ENCODE results near the gene CCDC47.

CCDC47 gene

DNA sequence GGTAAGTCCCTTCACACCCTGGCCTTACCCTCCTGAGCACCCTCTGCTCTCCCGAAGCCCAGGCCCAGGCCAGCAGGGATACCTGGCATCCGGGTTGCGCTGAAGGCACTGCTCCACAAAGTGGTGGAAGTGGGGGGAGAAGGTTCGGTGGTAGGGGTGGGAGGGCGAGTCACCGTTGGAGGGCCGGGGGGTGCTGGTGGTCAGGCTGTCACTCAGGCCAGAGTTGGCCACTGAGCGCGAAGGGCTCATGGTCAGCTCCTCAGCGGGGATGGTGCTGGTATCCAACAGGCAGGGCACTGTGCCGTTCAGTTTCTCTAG is 69.2 kb downstream of the CCDC47 start:
- intact Hi-C loops (cut with DNase I; ENCODE audit: low total_unique reads) = no loop called here
- Histone ChIP-seq H3K27ac (no peak overlapping the region), H3K9me3 (no peaks in the 10 kb centered on the region), H3K36me3 (peaks cover 20 to 65% (median 60%) of the 10 kb centered on the region in 3 donors), H3K27me3 (no peaks in the 10 kb centered on the region), H3K4me3 (no peak overlapping the region), H3K4me1 (peaks cover 0 to 27% (median 22%) of the 10 kb centered on the region in 4 donors)
- no peak for DNase-seq
- TF ChIP-seq CTCF (IDR thresholded peaks at IDR 0.05) = no peak

DNA sequence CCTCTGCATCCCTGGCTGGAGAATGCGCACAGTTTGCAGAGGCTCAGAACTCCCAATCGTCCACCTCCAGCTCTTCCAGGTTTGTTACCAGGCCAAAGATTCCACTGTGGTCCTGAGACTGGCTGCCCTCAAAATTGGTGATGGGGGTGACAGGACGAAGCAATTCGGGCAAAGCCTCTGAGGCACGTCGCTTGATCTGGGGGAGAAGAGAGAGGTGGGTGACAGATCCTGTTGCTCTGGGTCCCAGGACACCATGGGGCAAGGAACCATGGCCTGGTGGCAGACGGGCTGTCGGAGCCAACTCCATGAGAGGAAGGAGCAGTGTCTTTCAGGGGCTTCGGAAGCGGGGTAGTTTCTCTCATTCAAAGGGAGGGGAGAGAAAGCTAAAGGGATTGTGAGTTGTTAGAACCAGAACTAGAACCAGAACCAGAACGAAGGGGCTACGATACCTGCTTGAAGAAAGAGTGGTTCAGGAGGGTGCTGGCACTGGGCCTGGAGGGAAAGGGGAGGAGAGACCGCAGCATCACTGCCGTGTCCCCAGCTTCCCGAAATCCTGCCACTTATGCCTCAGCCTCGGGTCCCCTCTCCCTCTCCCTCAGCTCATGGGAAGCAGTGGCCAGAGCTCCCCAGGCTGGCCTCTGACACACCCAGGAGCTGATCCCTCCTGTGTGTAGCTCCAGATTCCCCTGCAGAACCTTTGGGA is 69.7 kb downstream of the CCDC47 start:
- Histone ChIP-seq H3K27ac (no peak overlapping the region), H3K4me1 (peaks cover 4 to 32% (median 27%) of the 10 kb centered on the region in 4 donors), H3K4me3 (no peak overlapping the region), H3K36me3 (peaks cover 15 to 60% (median 55%) of the 10 kb centered on the region in 3 donors), H3K27me3 (no peaks in the 10 kb centered on the region), H3K9me3 (no peaks in the 10 kb centered on the region)
- intact Hi-C loops (cut with DNase I; ENCODE audit: low total_unique reads) = no loop called here
- peak in 1 of 2 donors; percentile 58 for DNase-seq
- TF ChIP-seq CTCF (IDR thresholded peaks at IDR 0.05) = no peak

GRCh38 chr17:63703029-63703428 is 70.4 kb downstream of the CCDC47 start:
- intact Hi-C loops (cut with DNase I; ENCODE audit: low total_unique reads) = no loop called here
- peaks cover 8 to 53% (median 48%) of the 10 kb centered on the region in 3 donors for H3K36me3 ChIP-seq
- no peak overlapping the region for H3K4me3 ChIP-seq
- H3K27ac ChIP-seq = no peak overlapping the region
- no peak for TF ChIP-seq CTCF (IDR thresholded peaks at IDR 0.05)
- peak in 1 of 2 donors; percentile 55 for DNase-seq
- H3K4me1 ChIP-seq = peaks cover 5 to 35% (median 27%) of the 10 kb centered on the region in 4 donors
- H3K27me3 ChIP-seq = no peaks in the 10 kb centered on the region
- H3K9me3 ChIP-seq = no peaks in the 10 kb centered on the region

GRCh38 chr17:63702721-63703015 is 70.7 kb downstream of the CCDC47 start:
- TF ChIP-seq CTCF (IDR thresholded peaks at IDR 0.05) = no peak
- Histone ChIP-seq H3K36me3 (peaks cover 7 to 51% (median 47%) of the 10 kb centered on the region in 3 donors), H3K9me3 (no peaks in the 10 kb centered on the region), H3K27ac (no peak overlapping the region), H3K4me1 (peaks cover 5 to 35% (median 27%) of the 10 kb centered on the region in 4 donors), H3K4me3 (no peak overlapping the region), H3K27me3 (no peaks in the 10 kb centered on the region)
- intact Hi-C loops (cut with DNase I; ENCODE audit: low total_unique reads) = no loop called here
- DNase-seq = peak in 1 of 2 donors; percentile 35

DNA sequence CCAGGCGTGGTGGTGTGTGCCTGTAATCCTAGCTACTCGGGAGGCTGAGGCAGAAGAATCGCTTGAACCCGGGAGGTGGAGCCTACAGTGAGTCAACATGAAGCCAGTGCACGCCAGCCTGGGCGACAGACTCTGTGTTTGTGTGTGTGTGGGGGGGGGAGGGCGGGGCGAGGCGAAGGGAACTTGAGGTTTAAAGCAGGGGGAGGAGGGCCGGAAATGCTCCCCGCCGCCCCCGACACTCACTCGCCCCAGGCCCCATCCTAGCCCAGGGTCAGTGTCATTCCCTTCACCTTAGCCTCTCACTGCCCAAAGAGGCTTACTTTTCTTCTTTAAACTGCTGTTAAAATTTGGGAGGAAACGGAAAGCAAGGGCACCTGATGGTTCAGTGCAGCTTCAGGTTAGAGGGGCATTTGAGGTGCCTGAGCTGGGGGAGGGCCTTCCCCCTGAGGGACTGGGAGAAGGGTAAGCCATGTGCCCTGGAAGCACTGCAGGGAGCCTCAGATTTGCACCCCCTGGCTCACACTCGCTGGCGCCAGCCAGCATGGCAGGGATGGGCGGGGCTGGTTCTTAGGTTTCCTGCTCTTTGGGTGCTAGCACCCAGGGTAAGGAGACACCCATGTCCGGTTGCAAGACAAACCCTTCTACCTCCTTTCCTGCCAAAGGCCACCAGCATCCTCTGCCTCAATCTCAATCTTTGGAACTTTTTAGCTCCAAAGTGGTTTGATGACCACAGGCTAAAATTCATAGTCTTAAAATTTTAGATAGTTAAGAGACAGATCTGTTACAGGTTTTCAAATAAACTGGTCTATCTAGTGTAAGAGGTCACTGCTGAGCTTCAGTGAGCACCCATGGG is 71.3 kb downstream of the CCDC47 start:
- Histone ChIP-seq H3K27me3 (no peaks in the 10 kb centered on the region), H3K4me3 (no peak overlapping the region), H3K9me3 (no peaks in the 10 kb centered on the region), H3K36me3 (peaks cover 7 to 47% (median 44%) of the 10 kb centered on the region in 3 donors), H3K4me1 (peaks cover 5 to 35% (median 27%) of the 10 kb centered on the region in 4 donors), H3K27ac (no peak overlapping the region)
- DNase-seq = peak in 1 of 2 donors; percentile 66
- no peak for TF ChIP-seq CTCF (IDR thresholded peaks at IDR 0.05)
- intact Hi-C loops (cut with DNase I; ENCODE audit: low total_unique reads) = no loop called here

Measured in tibial artery (tissue), 4 donors.